IMR-90 (cell line): Measurements from ENCODE around the gene MFAP2.
"Not testable (repeated sequence)": the region's sequence is repeated elsewhere in the genome, so short reads cannot be mapped to it uniquely, and the experiment has no call there.

Experiments used
- CEBPB ChIP-seq: IDR thresholded peaks from 2 replicates; pipeline ENCODE4 v1.6.1; 2012; ENCODE audit warnings: low read depth, low read length, improper control_type of control experiment
- CTCF ChIP-seq: conservative IDR thresholded peaks from 2 replicates; pipeline ENCODE4 v1.5.1; 2012; ENCODE audit warnings: mild to moderate bottlenecking, low read depth, low read length, improper control_type of control experiment
- FOS ChIP-seq: fragments of 150-350 bp; IDR thresholded peaks from 2 replicates; pipeline ENCODE4 v1.6.1; 2016; ENCODE audit warnings: low read depth, low read length
- MXI1 ChIP-seq: IDR thresholded peaks from 2 replicates; pipeline ENCODE4 v1.6.1; 2012; ENCODE audit warnings: low read depth, mild to moderate bottlenecking, low read length, moderate library complexity, borderline replicate concordance
- POLR2A ChIP-seq: IDR thresholded peaks from 2 replicates; pipeline ENCODE4 v1.6.1; 2012; ENCODE audit warnings: mild to moderate bottlenecking, low read depth, low read length
- RAD21 ChIP-seq: IDR thresholded peaks from 2 replicates; pipeline ENCODE4 v1.6.1; 2012; ENCODE audit warnings: low read length, improper control_type of control experiment
- RCOR1 ChIP-seq: IDR thresholded peaks from 2 replicates; pipeline ENCODE4 v1.6.1; 2012; ENCODE audit warnings: mild to moderate bottlenecking, low read length, improper control_type of control experiment; ENCODE audit not compliant: insufficient replicate concordance
- RFX5 ChIP-seq: IDR thresholded peaks from 2 replicates; pipeline ENCODE4 v1.8.0; 2012; ENCODE audit warnings: low read depth, mild to moderate bottlenecking, low read length, moderate library complexity
- SMC3 ChIP-seq: fragments of 150-350 bp; IDR thresholded peaks from 2 replicates; pipeline ENCODE4 v1.6.1; 2016; ENCODE audit warnings: low read depth, mild to moderate bottlenecking, antibody characterized with exemption, low read length, moderate library complexity

- TF ChIP-seq CTCF, FOS, MXI1, RAD21, POLR2A, SMC3, RCOR1, CEBPB, RFX5: not testable (repeated sequence)
Observed at GRCh38 chr1:16945512-16945911, 34.9 kb downstream of the MFAP2 start.
